NOMO-1 treated with dmso at 0.1 percent for 144 hours (cell line): ENCODE measurements around the gene CACFD1.

Experiments used
- DNase-seq: peaks from one replicate; lab custom pipeline; 2025; ENCODE audit not compliant: unreplicated experiment; lab: John Stamatoyannopoulos, UW

The CACFD1 gene

DNA sequence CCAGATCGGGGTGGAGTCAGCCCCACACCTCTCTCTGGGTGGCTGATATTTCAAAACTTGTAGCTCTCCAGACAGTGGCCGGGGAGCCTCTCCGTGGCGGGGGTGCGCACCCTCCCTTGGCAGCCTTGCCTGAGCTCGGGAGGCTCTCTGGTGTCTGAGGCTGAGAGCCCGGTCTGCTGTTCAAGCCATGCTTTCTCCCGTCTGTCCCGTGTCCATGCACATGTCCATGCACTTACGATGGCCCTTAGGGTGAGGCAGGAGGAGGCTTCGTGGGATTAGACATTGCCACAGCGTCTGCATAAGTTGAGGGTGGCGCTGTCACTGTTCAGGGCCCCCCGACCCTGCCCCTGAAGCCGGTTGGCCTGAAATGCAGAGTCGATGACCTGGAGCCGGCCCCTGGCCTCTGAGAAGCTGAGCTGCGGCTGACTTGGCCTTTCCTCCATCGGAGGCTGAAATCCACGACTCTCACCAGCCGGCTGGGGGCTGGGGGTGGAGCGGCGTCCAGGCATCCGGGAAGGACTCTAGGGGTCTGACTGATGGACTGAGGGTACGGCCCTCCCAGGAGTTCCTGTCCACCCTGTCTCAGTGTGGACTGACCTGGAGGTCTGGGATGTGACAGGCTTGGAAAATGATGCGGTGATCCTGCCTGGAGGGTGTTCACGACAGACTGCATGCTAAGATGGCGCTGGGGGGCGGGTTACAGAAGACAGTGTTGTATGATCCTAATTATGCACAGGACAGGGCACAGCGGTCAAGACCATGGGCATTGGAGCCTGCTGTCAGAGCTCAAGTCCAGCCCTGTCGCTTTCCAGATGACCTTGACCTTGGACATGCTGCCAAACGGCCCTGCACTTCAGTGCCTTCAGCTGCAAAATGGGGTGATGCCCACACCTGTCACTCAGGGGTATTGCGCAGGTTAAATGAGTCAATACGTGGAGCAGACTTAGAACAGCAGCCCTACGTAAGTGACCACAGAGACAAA is 37.4 kb downstream of the CACFD1 start:
- no peak for DNase-seq

DNA sequence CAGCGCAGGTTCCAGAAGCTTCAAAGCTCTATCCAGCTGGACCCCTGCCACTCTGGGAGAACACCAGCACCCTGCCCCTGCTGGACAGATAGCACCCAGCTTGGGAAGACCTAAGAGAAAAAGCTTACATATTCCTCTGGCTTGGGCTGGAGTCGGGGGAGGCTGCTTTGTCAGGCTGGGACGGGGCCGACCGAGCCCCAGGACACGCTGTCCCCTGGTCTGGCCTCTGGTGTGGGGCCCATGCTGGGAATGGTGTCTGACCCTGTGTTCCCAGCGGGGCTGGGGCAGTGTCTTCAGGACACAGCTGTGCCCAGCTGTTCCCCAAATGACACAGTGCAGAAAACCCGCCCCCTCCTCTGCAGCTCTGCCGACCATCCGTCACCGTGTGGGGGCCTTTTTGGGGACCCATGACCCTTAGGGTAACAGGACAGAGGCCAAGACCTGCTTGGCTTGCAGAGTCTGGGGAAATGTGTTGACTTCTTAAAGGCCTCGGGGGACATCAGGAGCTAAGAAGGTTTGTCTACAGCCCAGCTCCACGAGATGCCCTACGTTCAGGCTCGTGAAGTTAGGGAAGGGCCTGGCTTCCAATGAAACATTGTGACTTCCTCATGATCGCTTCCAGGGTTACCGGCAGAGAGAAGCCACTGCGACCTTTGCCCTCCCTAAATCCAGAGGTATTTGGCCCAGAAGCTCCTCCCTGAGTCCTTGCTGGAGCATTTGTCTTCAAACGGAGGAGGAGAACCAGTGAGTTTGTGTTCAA is 39.5 kb downstream of the CACFD1 start:
- DNase-seq, result no peak

DNA sequence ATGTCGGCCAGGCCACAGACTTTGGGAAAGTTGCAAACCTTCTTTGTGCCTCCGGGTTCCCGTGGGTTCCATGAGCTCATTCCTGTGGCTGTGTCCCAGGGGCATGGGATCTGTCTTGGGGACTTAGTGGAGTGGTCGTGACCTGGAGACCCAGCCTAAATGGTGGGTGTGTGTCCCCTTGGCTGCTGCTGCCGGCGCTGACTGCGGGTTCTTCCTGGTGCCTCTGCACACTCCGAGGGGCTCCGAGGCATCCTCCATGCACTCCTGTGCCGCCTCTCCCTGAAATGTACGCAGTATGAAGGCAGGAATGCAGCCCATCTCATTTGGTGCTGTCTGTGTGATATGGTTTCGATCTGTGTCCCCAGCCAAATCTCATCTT is 40.1 kb downstream of the CACFD1 start:
- DNase-seq, result no peak

DNA sequence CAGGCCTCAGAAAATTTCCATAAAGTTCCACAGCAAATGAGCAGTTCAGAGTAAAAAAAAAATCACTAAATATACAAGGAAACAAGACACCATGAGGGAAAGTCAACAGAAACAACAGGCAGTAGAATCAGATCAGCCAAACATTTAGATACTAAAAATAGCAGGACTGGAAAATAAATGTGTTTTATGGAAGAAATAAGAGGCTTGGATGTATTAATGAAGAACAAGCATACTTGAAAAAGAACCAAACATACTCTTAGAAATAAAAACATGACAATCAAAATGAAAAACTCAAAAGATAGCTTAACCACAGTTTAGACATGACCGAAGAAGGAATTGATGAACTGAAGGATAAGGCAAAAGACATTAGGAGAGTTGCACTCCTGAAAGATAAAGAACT is 42.3 kb downstream of the CACFD1 start:
- DNase-seq, result no peak

DNA sequence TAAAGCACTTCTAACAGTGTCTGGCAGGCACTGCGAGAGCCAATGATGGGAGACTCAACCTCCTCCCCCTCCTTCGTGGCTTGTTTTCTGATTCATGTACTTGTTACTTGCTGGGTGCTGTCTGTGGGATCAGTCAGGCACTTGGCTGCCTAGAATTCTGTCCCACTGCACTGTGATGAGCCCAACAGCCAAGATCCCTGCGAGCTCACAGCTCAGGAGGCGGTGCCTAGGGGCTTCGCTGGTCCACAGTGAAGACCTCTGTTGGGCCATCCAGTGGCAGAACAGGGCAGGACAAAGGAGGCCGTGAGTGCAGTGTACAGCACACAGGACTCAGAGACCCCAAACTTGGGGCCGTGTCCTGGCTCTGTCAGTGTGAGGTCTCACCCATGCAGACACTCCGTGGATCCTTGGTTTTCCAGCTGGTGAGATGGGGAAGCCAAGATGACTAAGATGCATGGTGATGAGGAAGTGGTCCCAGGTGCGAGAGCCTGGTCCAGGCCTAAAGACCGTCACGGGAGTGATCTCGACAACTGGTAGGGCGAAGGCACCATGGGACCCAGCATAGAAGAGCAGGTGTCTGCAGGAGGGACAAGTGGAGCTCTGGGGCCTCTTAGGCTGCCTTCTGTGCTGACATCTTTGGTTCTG is 45.5 kb downstream of the CACFD1 start:
- DNase-seq, result no peak

DNA sequence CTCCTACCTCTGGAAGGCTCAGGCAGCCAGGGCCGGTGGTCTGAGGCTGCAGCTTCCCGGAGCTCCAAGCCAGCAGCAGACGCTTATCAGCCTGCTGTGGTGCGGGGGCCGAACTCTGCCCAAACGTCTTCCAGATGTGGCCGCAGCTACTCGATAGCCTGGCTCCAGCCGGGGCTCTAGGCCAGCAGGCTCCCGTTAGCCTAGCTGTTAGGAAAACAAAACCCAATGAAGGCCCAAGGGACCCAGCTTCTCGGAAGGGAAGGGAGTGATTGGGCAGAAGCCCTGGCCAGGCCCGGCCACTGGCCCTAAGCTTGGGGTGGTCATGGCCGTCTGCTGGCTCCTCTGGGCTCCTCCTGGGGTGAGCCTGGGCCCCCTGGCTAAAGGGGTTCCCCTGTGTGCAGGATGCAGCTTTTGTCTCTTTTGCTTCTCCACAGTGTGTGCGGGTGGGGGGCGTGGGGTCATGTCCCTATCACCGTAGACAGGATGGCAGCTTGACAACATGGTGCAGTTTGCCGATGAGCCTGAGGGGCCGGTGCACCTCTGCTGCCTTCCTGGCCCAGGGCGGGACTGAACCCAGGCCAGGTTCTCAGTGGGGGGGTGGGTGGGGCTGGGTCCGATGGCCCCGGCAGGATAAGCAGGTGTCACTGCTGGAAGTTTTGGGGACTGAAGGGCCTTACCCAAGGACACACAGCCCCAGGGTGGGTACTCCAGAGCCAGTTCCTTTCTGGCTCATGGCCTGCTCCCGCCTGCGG is 46.3 kb downstream of the CACFD1 start:
- no peak for DNase-seq

DNA sequence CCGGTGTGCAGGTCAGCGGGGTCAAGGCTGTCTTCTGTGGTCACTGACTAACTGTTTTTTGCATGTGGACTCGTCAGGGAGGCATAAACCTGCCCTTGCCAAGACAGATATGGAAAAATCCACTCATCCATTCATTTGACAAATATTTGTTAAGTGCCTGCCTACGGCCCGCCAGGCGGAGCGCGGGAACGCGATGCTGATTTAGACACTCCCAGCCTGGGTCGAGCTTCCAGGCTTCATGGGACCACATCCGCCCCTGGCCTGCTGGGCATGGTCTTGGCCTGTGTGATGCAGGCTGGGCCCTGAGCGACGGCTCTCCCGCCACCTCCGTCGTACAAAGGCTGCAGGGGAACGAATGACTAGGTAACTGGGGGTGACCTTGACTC is 46.9 kb downstream of the CACFD1 start:
- DNase-seq, result no peak

DNA sequence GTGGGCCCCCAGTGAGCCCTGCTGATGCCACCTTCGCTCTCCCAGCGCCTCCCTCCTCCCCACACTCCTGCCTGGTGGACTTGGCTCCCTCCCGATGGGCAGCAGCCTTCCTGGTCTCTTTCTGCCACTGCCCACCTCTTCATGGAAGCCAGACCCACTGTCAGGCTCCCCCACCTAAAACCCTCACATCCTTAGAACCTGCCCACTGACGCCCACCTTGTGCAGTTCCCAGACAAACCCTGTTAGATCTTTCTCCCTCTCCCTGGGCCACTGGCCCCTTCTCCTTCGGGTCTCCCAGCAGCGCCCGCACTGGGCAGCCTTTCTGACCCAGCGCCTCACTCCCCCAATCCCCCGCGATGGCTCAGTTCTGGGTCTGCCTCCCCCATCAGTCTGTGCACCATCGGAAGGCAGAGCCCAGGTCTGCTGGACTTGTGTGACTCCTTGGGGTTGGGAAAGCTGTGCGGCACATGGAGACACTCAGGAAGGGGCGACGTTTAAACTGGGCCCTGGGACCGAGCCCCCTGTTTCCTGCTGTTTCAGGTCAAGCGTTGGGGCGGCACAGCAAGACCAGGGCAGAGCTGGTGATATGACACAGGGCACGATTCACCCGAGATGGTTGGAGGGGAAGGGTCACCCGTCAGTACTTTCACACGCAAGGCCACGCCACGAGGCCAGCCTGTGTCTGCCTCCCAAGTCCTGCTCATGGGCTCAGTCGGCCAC is 47.6 kb downstream of the CACFD1 start:
- no peak for DNase-seq

DNA sequence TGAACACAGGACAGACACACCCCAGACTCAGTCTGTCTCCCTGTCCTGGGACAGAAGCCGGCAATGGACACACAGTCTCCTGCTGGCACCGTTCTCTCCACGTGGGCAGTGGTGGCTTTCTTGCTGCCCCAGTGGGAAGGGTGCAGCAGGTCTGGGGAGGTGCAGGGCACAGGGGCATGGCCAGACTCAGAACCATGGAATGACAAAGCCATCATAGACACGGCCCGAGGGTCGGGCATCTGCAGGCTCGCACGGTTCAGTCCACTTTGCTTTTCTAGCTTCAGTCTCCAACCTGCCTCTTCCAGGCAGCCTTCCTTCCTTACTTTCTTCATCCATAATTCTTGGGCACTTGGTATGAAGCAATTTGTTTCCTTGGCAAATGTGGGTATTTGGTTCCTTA is 48.3 kb downstream of the CACFD1 start:
- DNase-seq, result no peak

DNA sequence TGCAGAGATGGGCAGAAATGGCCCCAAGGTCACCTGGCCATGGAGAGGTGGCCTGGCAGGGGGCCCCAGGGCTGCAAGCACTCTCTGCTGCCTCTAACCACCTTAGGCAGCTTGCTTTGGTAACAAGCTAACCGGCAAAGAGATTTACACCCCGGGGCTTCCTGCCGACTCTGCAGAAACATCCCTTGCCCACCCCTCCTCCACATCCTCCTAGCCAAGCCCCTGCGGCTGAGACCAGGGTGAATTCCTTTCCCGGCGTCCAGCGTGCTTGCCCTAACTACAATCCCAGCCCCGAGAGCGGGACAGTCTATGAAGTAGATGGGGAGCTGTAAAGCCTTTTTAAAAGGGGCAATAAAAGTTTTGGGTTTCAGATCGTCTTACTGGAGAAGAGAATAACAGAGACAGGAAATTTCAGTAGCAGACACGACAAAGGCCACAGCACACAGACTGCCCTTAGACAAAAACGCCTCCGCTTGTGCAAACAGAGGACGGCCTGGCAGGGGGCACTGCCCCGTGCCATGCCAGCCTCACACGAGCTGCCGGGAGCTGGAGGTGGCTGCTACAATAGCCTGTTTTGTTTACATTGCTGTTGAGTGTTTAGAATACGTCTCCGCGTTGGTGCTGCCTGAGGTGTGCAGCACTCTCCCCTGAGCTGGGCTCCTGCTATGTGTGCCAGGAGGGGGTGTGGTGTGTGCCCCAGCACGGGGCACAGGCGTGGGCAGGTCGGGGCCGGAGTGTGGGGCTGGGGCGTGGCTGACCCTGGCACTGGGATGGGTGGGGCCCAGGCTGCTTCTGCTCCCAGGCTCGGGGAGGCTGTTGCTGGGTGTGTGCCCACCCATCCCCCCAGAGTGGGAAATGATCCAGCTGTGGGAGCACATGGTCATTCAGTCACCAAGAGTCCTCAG is 49.7 kb downstream of the CACFD1 start:
- no peak for DNase-seq

DNA sequence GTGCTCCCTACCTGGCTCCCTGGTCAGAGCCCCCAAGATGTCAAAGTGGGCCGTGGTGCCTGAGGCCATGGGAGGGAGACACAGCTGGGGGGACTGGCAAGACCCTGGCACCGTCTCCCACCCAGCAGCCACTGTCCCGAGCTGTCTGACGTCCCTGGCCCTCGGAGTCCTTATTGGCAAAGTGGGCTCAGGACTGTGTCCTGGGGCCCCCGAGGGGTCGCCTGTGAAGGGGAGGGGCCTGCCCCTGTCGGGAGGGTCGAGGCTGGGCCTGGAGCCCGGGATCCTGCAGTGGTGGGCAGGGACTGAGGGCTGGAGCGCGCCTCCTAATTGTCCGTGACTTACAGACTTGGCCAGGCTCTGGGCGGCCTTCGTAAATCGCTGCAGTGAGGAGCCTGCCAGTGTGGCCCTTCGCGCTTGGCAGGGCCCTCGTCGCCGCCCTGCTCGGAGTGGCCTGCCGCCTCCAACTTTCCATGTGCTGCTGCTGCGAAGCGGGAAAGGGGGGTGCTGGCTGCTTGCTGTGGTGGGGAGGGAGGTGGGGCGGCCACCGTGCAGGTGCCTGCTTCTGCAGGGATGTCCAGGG is 51.2 kb downstream of the CACFD1 start:
- DNase-seq, result no peak

DNA sequence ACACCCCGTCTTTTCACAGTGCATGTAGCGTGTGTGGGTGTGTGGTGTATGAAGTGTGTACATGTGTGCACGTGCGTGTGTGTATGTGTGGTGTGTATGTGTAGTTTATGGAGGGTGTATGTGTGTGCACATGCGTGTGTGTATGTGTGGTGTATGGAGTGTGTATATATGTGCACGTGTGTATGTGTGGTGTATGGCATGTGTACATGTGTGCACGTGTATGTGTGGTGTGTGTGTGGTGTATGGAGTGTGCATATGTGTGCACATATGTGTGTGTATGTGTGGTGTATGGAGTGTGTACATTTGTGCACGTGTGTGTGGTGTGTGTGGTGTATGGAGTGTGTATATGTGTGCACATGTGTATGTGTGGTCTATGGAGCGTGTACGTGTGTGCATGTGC is 51.8 kb downstream of the CACFD1 start:
- no peak for DNase-seq

DNA sequence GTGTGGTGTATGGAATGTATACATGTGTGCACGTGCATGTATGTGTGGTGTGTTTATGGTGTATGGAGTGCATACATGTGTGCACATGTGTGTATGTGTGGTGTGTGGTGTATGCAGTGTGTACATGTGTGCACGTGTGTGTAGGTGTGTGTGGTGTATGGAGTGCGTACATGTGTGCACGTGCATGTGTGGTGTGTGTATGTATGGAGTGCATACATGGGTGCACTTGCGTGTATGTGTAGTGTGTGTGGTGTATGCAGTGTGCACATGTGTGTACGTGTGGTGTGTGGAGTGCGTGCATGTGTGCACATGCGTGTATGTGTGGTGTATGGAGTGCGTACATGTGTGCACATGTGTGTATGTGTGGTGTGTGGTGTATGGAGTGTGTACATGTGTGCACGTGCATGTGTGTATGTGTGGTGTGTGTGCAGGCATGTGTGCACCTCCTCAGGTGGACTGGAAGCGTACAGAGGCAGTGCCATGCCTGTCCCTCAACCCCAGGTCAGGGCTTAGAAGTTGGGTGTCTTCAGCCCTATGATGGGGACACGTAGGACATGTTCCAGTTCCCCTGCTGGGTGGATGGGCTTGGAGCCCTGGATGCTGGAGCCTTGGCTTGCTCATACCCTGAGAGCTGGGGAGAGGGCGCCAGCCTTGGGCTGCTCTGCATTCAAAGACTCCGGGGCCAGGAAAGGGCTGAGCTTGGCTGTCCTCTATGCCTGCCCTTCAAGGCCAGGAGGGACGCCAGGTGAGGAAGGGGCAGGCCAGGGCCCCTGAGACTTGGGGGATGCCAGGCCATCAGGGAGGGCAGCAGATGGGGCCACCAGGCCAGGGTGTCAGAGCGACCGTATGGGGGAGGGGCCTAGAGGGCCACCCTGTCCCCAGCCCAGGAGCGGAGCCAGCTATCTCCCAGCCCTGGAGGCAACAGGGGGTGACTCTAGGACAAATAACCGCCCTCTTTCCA is 52.8 kb downstream of the CACFD1 start:
- no peak for DNase-seq

DNA sequence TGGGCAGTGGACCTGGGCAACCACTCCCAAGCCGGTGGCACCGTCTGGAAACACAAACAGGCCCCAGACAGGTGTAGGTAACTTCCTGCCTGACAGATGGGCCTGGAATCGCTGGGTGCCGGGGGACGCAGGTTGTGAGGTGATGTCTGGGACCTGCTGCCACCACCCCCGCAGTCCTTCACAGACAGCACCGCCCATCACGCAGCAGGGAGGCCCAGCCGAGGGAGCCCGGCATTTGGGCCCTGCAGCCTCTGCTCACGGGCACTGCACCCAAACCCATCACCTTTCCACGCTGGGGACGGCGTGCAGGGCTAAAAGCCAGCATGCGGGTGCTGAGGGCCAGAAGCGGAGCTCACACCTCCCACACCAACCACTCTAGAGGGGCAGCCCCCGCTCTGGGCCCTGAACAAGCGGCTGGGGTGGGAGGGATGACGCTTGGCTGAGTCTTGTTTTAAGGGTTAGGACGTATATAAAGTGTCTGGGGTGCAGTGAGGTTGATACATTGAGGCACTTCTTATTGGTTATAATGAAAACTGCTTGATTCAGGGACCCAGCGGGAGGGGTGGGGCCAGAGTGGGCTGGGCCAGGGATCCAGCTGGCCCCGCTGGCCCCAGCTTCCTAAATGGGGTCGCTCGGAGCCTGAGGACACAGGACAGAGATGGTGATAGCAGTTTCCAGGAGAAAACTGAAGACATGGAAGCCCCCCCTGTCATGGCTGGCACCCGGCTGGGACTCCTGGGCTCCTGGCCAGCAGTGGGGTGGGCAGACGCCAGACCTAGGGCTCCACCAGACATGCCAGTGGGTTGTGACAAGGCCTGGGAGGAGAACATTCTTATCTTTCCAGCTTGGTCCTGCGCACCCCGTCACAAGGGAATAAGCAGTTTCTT is 53.7 kb downstream of the CACFD1 start:
- no peak for DNase-seq

DNA sequence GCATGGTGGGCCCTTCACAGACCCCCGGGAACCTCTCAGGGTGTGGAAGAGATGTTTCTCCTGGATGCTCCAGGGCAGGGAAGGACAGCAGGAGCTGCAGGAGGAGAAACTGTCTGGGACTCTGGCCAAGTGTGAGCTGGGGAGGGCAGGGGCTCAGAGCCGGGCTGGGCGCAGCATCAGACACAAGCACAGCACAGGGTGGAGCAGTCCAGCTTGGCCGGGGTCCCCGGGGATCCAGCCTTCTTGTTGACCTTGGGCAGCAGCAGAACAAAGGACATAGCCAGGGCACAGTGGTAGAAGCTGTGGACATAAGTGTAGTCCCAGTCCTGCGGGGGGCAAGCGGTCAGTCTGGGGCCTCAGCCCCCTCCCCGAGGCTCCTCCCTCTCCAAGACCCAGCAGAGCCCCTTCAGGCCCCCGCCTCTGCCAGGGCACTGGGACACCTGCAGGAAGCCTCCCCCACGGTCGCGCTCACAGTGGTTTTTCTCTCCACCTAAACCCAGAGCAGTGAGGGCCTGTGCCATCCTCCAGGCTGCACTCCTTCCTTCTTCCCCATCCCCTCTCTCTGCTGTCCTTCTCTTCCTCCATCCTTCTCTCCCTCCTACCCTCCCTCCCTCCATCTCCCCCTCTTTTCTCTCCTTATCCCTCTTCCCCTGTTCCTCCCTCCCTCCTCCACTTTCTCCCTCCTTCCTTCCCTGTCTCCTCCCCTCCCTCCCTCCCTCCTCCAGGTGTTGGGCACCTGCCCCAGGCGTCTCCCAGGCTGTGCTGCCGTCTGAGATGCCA is 54.9 kb downstream of the CACFD1 start:
- no peak for DNase-seq

DNA sequence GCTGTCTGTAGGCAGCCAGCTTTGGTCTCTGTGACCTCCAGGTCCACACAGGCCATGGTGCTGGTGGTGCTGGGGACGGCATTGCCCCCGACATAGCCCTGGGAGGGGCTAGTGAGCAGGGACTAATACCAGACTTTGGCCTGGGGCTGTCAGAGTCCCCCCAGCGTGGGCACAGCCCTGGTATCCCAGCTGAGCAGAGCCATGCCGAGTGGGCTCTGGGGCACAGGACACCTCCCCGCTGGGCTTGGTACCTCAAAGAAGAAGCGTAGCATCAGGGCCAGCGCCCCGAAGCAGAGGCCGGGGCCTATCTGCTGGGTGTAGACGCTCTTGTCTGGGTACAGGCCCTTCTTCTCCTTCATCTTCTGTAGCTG is 55.4 kb downstream of the CACFD1 start:
- DNase-seq, result no peak
